ENCODE results near the gene SLC9A2. TPM values are rescaled to one million over a fixed set of nuclear protein-coding genes. Genes with fewer than 3 reads are reported as not detected.

The SLC9A2 gene
- total RNA-seq, 1 donor from 2014 or later, result 0.32 TPM

GRCh38 chr2:102635317-102635716 lies 16.0 kb downstream of the SLC9A2 start:
- Histone ChIP-seq H3K79me2 (ENCODE audit: insufficient read depth, low read length) (no peaks in the 10 kb centered on the region), H4K20me1 (ENCODE audit: insufficient read depth, low read length) (no peaks in the 10 kb centered on the region), H3K27ac (ENCODE audit: low read depth, low read length) (no peak overlapping the region), H3K9ac (ENCODE audit: low read length) (no peak overlapping the region), H3K36me3 (ENCODE audit: insufficient read depth, low read length) (no peaks in the 10 kb centered on the region), H3K9me3 (ENCODE audit: insufficient read depth, low read depth, low read length) (no peaks in the 10 kb centered on the region), H3K4me2 (ENCODE audit: low read length) (no peak overlapping the region), H3K27me3 (ENCODE audit: insufficient read depth, low read length) (peaks cover 3% of the 10 kb centered on the region), H3K4me3 (ENCODE audit: insufficient read depth, low read depth, low read length) (no peak overlapping the region), H2AFZ (ENCODE audit: low read depth, low read length) (no peak overlapping the region), H3K4me1 (ENCODE audit: insufficient read depth, low read length) (no peaks in the 10 kb centered on the region)
- Mint-ChIP-seq H3K36me3 (ENCODE audit: low read depth, unreplicated experiment) (no peaks in the 10 kb centered on the region), H3K9me3 (ENCODE audit: unreplicated experiment) (no peaks in the 10 kb centered on the region), H3K4me3 (ENCODE audit: unreplicated experiment) (no peak overlapping the region), H3K27me3 (ENCODE audit: low read depth, unreplicated experiment) (peaks cover 13% of the 10 kb centered on the region), H3K27ac (ENCODE audit: unreplicated experiment) (no peak overlapping the region), H3K4me1 (ENCODE audit: low read depth, unreplicated experiment) (peaks cover 3% of the 10 kb centered on the region)
- FAIRE-seq (peak; percentile 5), DNase-seq (ENCODE audit: low read depth) (no peak)
- no peak for TF ChIP-seq CTCF (IDR thresholded peaks at IDR 0.05; ENCODE audit: insufficient read depth, low read depth, low read length)
- no peak for TF ChIP-seq EZH2 (IDR thresholded peaks at IDR 0.05; ENCODE audit: insufficient read depth, low read length)

- Histone ChIP-seq H3K9ac (ENCODE audit: low read length) (no peak overlapping the region), H3K27me3 (ENCODE audit: insufficient read depth, low read length) (peaks cover 3% of the 10 kb centered on the region)
Measured at GRCh38 chr2:102636283-102636907, 17.0 kb downstream of the SLC9A2 start.

More at GRCh38 chr2:102636283-102636907, 17.0 kb downstream of the SLC9A2 start:
- Mint-ChIP-seq H3K27me3 (ENCODE audit: low read depth, unreplicated experiment) (peaks cover 17% of the 10 kb centered on the region), H3K36me3 (ENCODE audit: low read depth, unreplicated experiment) (no peaks in the 10 kb centered on the region), H3K9me3 (ENCODE audit: unreplicated experiment) (no peaks in the 10 kb centered on the region), H3K4me1 (ENCODE audit: low read depth, unreplicated experiment) (peaks cover 3% of the 10 kb centered on the region), H3K4me3 (ENCODE audit: unreplicated experiment) (no peak overlapping the region), H3K27ac (ENCODE audit: unreplicated experiment) (no peak overlapping the region)
- H3K4me1 ChIP-seq (ENCODE audit: insufficient read depth, low read length), result no peaks in the 10 kb centered on the region
- no peaks in the 10 kb centered on the region for H3K9me3 ChIP-seq (ENCODE audit: insufficient read depth, low read depth, low read length)
- H4K20me1 ChIP-seq (ENCODE audit: insufficient read depth, low read length), result no peaks in the 10 kb centered on the region
- no peaks in the 10 kb centered on the region for H3K36me3 ChIP-seq (ENCODE audit: insufficient read depth, low read length)
- DNase-seq (ENCODE audit: low read depth) (no peak), FAIRE-seq (no peak)
- H2AFZ ChIP-seq (ENCODE audit: low read depth, low read length), result no peak overlapping the region
- H3K4me3 ChIP-seq (ENCODE audit: insufficient read depth, low read depth, low read length), result no peak overlapping the region
- no peak overlapping the region for H3K4me2 ChIP-seq (ENCODE audit: low read length)
- no peak overlapping the region for H3K27ac ChIP-seq (ENCODE audit: low read depth, low read length)
- TF ChIP-seq CTCF (IDR thresholded peaks at IDR 0.05; ENCODE audit: insufficient read depth, low read depth, low read length), result no peak
- TF ChIP-seq EZH2 (IDR thresholded peaks at IDR 0.05; ENCODE audit: insufficient read depth, low read length), result no peak
- no peaks in the 10 kb centered on the region for H3K79me2 ChIP-seq (ENCODE audit: insufficient read depth, low read length)
